Superior temporal gyrus (tissue), 1 donor: Measurements from ENCODE around the gene FGD4.

Experiments used
- DNase-seq: peaks from one replicate; pipeline ENCODE4 v3.0.0-alpha.2; 2016; ENCODE audit errors: extremely low spot score

The FGD4 gene

DNA sequence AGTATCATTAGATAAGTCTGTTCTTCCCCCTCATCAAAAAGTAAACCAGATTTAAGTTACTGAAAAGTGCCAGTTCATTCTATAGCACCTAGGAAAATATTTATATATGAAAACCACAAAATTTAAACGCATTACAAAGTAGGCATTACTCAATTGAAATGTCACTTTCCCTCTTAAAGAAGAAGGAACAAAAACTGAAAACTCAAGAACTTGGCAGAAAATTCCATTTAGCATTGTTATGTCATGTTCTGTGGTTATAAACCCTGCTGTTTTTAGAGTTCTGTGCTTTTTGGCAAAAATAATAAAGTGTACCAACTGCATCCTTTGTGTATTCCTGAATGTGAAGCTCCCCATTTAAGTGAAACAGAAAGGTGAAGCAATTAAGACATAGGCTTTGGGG is 3.6 kb downstream of the FGD4 start:
- DNase-seq: no peak

DNA sequence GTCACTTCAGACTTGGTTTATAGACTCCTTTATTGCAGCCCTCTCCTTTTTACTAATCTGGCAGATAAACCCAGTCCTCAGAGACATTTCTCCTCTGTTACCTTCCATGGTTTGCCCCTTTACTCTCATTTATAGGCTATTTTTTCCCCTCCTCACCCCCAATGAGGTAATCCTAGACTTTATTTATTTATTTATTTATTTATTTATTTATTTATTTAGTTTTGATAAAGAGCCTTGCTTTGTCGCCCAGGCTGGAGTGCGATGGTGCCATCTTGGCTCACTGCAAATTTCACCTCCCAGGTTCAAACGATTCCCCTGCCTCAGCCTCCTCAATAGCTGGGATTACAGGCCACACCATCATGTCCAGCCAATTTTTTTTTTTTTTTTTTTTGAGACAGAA is 8.4 kb downstream of the FGD4 start:
- no peak for DNase-seq

GRCh38 chr12:32413412-32413811 is 14.1 kb downstream of the FGD4 start:
- DNase-seq: no peak

DNA sequence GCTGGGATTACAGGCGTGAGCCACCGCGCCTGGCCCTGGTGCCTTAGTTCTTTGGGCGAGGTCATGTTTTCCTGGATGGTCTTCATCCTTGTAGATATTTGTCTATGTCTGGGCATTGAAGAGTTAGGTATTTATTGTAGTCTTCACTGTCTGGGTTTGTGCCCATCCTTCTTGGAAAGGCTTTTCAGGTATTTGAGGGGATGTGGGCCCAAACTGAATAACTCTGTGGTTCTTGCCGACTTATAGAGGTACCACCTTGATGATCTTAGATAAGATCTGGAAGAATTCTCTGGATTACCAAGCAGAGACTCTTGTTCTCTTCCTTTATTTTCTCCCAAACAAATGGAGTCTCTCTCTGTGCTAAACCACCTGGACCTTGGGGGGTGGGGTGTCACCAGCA is 18.9 kb downstream of the FGD4 start:
- no peak for DNase-seq

GRCh38 chr12:32418903-32419519 is 19.7 kb downstream of the FGD4 start:
- no peak for DNase-seq

DNA sequence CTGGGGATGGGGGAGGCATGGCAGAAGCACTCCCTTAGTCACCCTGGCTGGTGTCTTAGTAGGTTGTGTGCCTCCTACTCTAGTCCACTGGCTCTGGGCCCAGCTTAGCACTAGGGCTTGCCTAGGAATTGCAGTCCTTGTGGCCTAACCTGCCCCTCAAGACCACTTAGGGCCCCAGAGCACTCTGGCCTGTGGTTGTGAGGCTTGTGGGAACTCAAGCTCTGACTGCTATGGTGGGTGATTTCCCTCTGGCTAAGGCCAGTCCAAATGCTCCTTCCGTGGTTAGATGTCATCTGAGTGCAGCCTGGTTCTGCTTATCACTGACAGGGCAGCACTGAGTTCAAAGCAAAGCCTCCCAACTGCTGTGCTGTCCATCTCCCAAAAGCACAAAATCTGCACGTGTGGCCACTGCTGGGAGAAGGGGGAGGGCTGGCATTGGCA is 20.2 kb downstream of the FGD4 start:
- DNase-seq: no peak

DNA sequence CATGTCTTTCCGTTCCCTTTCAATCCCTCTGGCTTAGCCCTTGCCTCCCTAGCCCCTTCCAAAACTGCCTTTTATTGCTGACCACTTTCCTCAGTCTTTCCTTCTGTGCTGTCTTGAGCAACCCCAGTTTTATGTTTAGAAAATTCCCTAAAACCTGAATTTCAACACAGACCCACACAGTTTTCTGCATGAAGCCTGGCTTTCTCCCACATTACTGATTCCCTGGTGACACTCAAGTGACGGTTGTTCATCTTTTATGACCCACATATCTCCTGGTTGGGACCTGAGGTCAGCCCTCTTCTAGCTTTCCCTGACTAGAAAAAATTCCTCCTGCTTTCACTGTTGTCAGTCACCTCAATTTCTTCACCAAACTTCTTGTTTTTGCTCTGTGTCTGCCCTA is 21.0 kb downstream of the FGD4 start:
- no peak for DNase-seq

- no peak for DNase-seq
These were observed 24.2 kb downstream of the FGD4 start for GRCh38 chr12:32423559-32423958.

DNA sequence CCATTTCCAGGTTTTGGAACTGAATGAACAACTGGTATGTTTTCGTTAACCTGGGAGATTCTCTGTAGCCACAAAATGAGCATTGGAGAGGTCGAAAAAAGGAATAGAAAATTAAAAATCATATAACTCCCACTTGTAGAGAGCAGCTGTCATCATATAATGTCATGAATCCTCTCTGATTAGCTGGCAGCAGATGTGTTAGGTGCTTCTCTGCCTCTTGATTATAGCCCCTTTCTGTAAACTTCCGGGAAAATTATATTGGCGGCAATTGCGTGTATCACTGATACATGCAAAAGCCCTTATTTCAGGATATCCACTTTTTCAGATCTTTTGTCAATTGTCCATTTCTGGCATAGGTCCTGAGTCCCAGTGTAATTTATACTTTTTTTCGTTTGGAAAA is 31.7 kb downstream of the FGD4 start:
- DNase-seq: no peak

GRCh38 chr12:32435921-32436705 is 36.8 kb downstream of the FGD4 start:
- no peak for DNase-seq

DNA sequence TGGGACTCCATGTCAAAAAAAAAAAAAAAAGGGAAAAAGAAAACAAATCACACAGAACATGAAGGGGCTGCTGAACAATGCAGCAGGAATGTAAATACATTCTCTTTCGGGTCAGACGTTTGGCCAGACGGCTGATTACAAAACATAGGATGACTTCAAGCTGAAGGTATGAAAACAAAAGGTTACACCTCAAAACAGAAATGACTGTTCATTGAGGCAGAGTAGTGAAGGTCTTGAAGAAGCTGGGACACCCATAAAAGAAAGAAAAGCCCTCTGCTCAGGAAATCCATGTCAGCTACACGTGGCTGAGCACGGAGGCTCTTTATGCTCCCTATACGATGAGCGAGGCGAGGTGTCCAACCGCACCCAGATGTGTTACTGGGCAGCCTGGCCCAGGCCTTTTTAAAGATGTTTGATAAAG is 37.7 kb downstream of the FGD4 start:
- no peak for DNase-seq

DNA sequence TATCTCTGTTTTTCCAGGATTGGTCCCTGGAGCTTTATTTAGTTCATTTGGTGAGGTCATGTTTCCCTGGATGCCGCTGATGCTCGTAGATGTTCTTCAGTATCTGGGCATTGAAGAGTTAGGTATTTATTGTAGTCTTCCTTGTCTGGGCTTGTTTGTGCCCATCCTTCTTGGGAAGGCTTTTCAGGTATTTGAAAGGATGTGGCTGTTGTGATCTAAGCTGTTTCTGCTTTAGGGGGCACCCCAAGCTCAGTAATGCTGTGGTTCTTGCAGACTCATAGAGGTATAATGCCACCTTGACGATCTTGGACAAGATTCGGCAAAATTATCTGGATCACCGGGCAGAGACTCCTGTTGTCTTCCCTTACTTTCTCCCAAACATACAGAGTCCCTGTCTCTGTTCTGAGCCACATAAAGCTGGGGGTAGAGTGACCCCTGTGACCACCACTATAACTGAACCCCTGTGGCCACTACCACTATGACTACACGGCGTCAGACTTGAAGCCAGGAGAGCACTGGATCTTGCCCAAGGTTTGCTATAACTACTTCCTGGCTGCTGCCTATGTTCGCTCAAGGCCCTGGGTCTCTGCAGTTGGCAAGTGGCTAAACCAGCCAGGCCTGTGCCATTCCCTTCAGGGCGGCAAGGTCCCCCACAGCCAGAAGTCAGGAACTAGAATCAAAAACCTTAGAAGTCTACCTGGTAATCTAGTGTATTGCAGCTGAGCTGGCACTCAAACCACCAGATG is 40.9 kb downstream of the FGD4 start:
- DNase-seq: no peak

GRCh38 chr12:32443491-32443890 is 44.1 kb downstream of the FGD4 start:
- DNase-seq: no peak

GRCh38 chr12:32444895-32445294 is 45.5 kb downstream of the FGD4 start:
- DNase-seq: no peak

GRCh38 chr12:32445356-32445755 is 46.0 kb downstream of the FGD4 start:
- no peak for DNase-seq

- no peak for DNase-seq
These were observed 47.2 kb downstream of the FGD4 start for GRCh38 chr12:32446316-32447119.

- DNase-seq: no peak
These were observed 49.2 kb downstream of the FGD4 start for GRCh38 chr12:32448586-32448985.

DNA sequence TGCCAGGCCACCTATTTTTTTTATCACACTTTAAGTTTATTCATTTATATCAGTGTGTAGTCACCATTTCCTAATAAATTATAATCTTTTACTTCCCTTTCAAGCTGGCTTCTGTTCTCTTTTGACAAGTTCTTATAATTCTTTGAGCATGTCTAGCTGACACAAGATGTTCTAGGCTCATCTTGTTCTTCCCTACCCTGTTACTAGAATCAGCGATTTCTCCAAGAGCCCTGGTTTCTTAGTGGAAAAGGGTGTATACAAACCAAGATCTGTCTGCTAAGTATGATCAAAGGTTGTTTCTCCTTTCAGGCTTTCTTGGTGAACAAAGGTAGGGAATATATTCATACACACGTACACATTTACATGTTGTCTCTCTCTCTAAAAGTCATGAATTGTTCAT is 51.0 kb downstream of the FGD4 start:
- no peak for DNase-seq

DNA sequence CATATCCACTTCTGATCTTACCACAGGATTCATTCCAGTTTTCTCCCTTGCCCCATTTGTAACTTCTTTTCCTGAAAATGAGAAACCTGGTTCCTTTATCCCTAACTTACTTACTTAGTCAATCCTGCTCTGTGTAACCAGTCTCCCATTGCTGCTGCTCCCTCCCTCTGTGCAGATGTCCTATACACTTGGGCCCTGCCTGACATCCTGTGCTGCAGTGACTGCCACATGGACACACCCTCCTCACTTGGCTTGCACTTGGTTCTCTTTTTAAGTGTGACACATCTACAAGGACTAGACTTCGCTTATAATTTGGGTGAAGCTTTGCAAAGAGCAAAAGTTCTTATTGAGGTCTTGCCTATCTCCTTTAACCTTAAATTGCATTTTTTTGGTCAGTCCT is 51.4 kb downstream of the FGD4 start:
- DNase-seq: no peak

DNA sequence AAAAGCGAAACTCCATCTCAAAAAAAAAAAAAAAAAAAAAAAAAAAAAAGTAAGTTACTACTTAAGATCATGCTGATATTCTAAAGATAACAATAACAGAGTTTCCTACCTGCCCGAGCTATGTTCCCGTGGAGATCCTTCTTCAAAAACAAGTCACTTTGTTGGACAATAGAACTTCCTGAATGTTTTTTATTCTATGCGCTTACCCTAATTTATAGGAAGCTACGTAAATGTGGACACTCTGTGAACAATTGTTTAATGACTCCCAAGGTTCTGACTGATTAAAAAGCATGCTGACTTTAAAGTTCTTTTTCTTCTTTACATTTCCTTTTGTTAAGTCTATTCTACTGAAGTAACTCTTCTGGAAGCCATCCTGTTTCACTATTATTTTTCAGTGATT is 52.5 kb downstream of the FGD4 start:
- DNase-seq: no peak

- DNase-seq: no peak
These were observed 54.7 kb downstream of the FGD4 start for GRCh38 chr12:32454075-32454474.

DNA sequence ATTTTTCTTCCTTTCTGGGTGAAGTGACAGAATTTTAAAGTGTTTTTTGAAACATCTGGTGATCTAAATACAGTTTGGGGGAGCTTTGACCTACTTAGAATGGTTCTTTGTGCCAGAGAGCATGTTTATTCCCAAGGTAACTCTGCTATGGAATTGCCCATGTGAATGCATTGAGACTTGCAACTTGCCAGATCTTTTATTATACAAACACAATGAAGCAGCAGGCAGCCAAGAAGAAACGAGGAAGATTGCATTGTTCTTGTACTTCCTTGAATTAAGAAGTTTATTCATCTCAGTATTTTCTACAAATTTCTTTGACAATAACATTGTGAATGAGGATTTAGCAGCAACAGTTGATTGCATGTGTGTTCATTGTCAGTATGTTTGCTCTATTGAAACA is 55.5 kb downstream of the FGD4 start:
- DNase-seq: no peak
